Ectodermal cell (in vitro differentiated cells): Measurements from ENCODE around the gene RALGAPA2.

Experiments
- H3K27ac ChIP-seq: 2 replicates; pipeline ENCODE4 v1.7.0; 2013; ENCODE audit warnings: mild to moderate bottlenecking, low read depth, low read length; ENCODE audit not compliant: insufficient read depth, poor library complexity, severe bottlenecking
- H3K27me3 ChIP-seq: 2 replicates; pipeline ENCODE4 v1.7.0; 2013; ENCODE audit warnings: mild to moderate bottlenecking, low read length; ENCODE audit not compliant: insufficient read depth, control insufficient read depth, poor library complexity, severe bottlenecking
- H3K36me3 ChIP-seq: one replicate; pipeline ENCODE4 v1.7.0; 2013; ENCODE audit warnings: low read length; ENCODE audit not compliant: control insufficient read depth, insufficient read depth
- H3K4me1 ChIP-seq: one replicate; pipeline ENCODE4 v1.7.0; 2013; ENCODE audit warnings: low read length; ENCODE audit not compliant: control insufficient read depth, insufficient read depth
- H3K4me3 ChIP-seq: 2 replicates; pipeline ENCODE4 v1.7.0; 2013; ENCODE audit warnings: low read depth, low read length, control low read depth; ENCODE audit not compliant: insufficient read depth
- H3K9me3 ChIP-seq: 2 replicates; pipeline ENCODE4 v1.7.0; 2013; ENCODE audit warnings: mild to moderate bottlenecking, low read length, moderate library complexity; ENCODE audit not compliant: control insufficient read depth
- WGBS, 2 experiments: methylation state at CpG; one replicate each; pipeline ENCODE4 v1.1.7; 2013; ENCODE audit warnings: missing lambda C conversion rate in 2 of 2; 5-methylcytosine and 5-hydroxymethylcytosine counted together

The RALGAPA2 gene

GRCh38 chr20:20462185-20462584 is 250.3 kb downstream of the RALGAPA2 start:
- no peaks in the 10 kb centered on the region for H3K36me3 ChIP-seq
- peaks cover 53% of the 10 kb centered on the region for H3K4me1 ChIP-seq
- 78 to 82% methylated on average over 3 of the region's 3 CpGs for WGBS, 2 experiments
- H3K27me3 ChIP-seq = no peaks in the 10 kb centered on the region
- H3K4me3 ChIP-seq = no peak overlapping the region
- no peak overlapping the region for H3K27ac ChIP-seq
- H3K9me3 ChIP-seq = no peaks in the 10 kb centered on the region

- Histone ChIP-seq H3K4me1 (peaks cover 52% of the 10 kb centered on the region), H3K4me3 (no peak overlapping the region), H3K27me3 (no peaks in the 10 kb centered on the region), H3K36me3 (no peaks in the 10 kb centered on the region), H3K27ac (no peak overlapping the region), H3K9me3 (no peaks in the 10 kb centered on the region)
- WGBS, 2 experiments = 48 to 68% methylated on average over 2 of the region's 2 CpGs
Measured at GRCh38 chr20:20461551-20461950, 250.9 kb downstream of the RALGAPA2 start.

- WGBS, 2 experiments = 95 to 96% methylated on average over 5 of the region's 5 CpGs
- Histone ChIP-seq H3K27me3 (peaks cover 16% of the 10 kb centered on the region), H3K27ac (no peak overlapping the region), H3K36me3 (no peaks in the 10 kb centered on the region), H3K4me3 (no peak overlapping the region), H3K9me3 (no peaks in the 10 kb centered on the region), H3K4me1 (peaks cover 35% of the 10 kb centered on the region)
Measured at GRCh38 chr20:20459726-20460125, 252.7 kb downstream of the RALGAPA2 start.

GRCh38 chr20:20457392-20458126 is 254.9 kb downstream of the RALGAPA2 start:
- no peak overlapping the region for H3K27ac ChIP-seq
- peaks cover 27% of the 10 kb centered on the region for H3K4me1 ChIP-seq
- peaks cover 35% of the 10 kb centered on the region for H3K27me3 ChIP-seq
- no peaks in the 10 kb centered on the region for H3K9me3 ChIP-seq
- H3K4me3 ChIP-seq = no peak overlapping the region
- H3K36me3 ChIP-seq = no peaks in the 10 kb centered on the region
- 93% methylated on average over 15 of the region's 15 CpGs for WGBS, 2 experiments

- H3K27me3 ChIP-seq = peaks cover 43% of the 10 kb centered on the region
- 93 to 100% methylated on average over 2 of the region's 2 CpGs for WGBS, 2 experiments
- H3K4me3 ChIP-seq = no peak overlapping the region
- no peak overlapping the region for H3K27ac ChIP-seq
- H3K9me3 ChIP-seq = no peaks in the 10 kb centered on the region
- H3K4me1 ChIP-seq = peaks cover 23% of the 10 kb centered on the region
- H3K36me3 ChIP-seq = no peaks in the 10 kb centered on the region
Measured at GRCh38 chr20:20456741-20457140, 255.7 kb downstream of the RALGAPA2 start.

- no peaks in the 10 kb centered on the region for H3K36me3 ChIP-seq
- 94 to 95% methylated on average over 2 of the region's 2 CpGs for WGBS, 2 experiments
- no peaks in the 10 kb centered on the region for H3K9me3 ChIP-seq
- no peak overlapping the region for H3K4me3 ChIP-seq
- H3K27me3 ChIP-seq = peaks cover 51% of the 10 kb centered on the region
- H3K27ac ChIP-seq = no peak overlapping the region
- H3K4me1 ChIP-seq = peaks cover 17% of the 10 kb centered on the region
Measured at GRCh38 chr20:20455926-20456325, 256.5 kb downstream of the RALGAPA2 start.

GRCh38 chr20:20454850-20455627 is 257.4 kb downstream of the RALGAPA2 start:
- H3K4me3 ChIP-seq = no peak overlapping the region
- H3K9me3 ChIP-seq = no peaks in the 10 kb centered on the region
- H3K27ac ChIP-seq = no peak overlapping the region
- H3K4me1 ChIP-seq = peaks cover 17% of the 10 kb centered on the region
- H3K36me3 ChIP-seq = no peaks in the 10 kb centered on the region
- 93 to 95% methylated on average over 20 to 21 of the region's 21 CpGs for WGBS, 2 experiments
- H3K27me3 ChIP-seq = peaks cover 60% of the 10 kb centered on the region

- H3K4me3 ChIP-seq = no peak overlapping the region
- 89 to 93% methylated on average over 4 of the region's 4 CpGs for WGBS, 2 experiments
- no peaks in the 10 kb centered on the region for H3K36me3 ChIP-seq
- no peaks in the 10 kb centered on the region for H3K9me3 ChIP-seq
- peaks cover 17% of the 10 kb centered on the region for H3K4me1 ChIP-seq
- H3K27me3 ChIP-seq = peaks cover 67% of the 10 kb centered on the region
- H3K27ac ChIP-seq = no peak overlapping the region
Measured at GRCh38 chr20:20454367-20454766, 258.1 kb downstream of the RALGAPA2 start.

- 1 to 2% methylated on average over 19 of the region's 19 CpGs for whole genome bisulfite sequencing, 2 experiments
- Histone ChIP-seq H3K4me3 (peak overlapping the region; percentile 1), H3K36me3 (no peaks in the 10 kb centered on the region), H3K27ac (peak overlapping the region; percentile 5), H3K4me1 (peaks cover 17% of the 10 kb centered on the region), H3K27me3 (peaks cover 71% of the 10 kb centered on the region), H3K9me3 (no peaks in the 10 kb centered on the region)
Measured at GRCh38 chr20:20452254-20452676, 260.2 kb downstream of the RALGAPA2 start.

- WGBS, 2 experiments = 87 to 91% methylated on average over 5 of the region's 5 CpGs
- H3K36me3 ChIP-seq = no peaks in the 10 kb centered on the region
- H3K27me3 ChIP-seq = peaks cover 62% of the 10 kb centered on the region
- H3K4me1 ChIP-seq = peaks cover 17% of the 10 kb centered on the region
- no peak overlapping the region for H3K27ac ChIP-seq
- no peaks in the 10 kb centered on the region for H3K9me3 ChIP-seq
- H3K4me3 ChIP-seq = no peak overlapping the region
Measured at GRCh38 chr20:20450521-20450920, 261.9 kb downstream of the RALGAPA2 start.
